ENCODE results near the gene RBM25. TPM values are rescaled to one million over a fixed set of nuclear protein-coding genes. Genes with fewer than 3 reads are reported as not detected.

RBM25 gene
- total RNA-seq, 1 donor from 2014 or later: 70.1 TPM

GRCh38 chr14:73143617-73144016 lies 85.3 kb downstream of the RBM25 start:
- intact Hi-C loops (cut with DNase I): no loop called here
- H3K36me3 ChIP-seq: peaks cover 12% of the 10 kb centered on the region
- H3K4me1 ChIP-seq: peaks cover 4% of the 10 kb centered on the region
- DNase-seq (no peak), ATAC-seq (no peak)
- no peak overlapping the region for H3K4me3 ChIP-seq
- H3K9me3 ChIP-seq: no peaks in the 10 kb centered on the region
- TF ChIP-seq, protein P1, sequence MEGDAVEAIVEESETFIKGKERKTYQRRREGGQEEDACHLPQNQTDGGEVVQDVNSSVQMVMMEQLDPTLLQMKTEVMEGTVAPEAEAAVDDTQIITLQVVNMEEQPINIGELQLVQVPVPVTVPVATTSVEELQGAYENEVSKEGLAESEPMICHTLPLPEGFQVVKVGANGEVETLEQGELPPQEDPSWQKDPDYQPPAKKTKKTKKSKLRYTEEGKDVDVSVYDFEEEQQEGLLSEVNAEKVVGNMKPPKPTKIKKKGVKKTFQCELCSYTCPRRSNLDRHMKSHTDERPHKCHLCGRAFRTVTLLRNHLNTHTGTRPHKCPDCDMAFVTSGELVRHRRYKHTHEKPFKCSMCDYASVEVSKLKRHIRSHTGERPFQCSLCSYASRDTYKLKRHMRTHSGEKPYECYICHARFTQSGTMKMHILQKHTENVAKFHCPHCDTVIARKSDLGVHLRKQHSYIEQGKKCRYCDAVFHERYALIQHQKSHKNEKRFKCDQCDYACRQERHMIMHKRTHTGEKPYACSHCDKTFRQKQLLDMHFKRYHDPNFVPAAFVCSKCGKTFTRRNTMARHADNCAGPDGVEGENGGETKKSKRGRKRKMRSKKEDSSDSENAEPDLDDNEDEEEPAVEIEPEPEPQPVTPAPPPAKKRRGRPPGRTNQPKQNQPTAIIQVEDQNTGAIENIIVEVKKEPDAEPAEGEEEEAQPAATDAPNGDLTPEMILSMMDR (IDR thresholded peaks at IDR 0.05): no peak
- H3K27me3 ChIP-seq: no peaks in the 10 kb centered on the region
- H3K27ac ChIP-seq: no peak overlapping the region

GRCh38 chr14:73145371-73145770 lies 87.0 kb downstream of the RBM25 start:
- Histone ChIP-seq H3K27me3 (no peaks in the 10 kb centered on the region), H3K4me3 (no peak overlapping the region), H3K36me3 (peaks cover 29% of the 10 kb centered on the region), H3K9me3 (no peaks in the 10 kb centered on the region), H3K27ac (no peak overlapping the region), H3K4me1 (peaks cover 4% of the 10 kb centered on the region)
- intact Hi-C loops (cut with DNase I): no loop called here
- DNase-seq (no peak), ATAC-seq (no peak)
- TF ChIP-seq, protein P1 (IDR thresholded peaks at IDR 0.05): no peak

GRCh38 chr14:73146111-73146510 lies 87.8 kb downstream of the RBM25 start:
- no peak for ATAC-seq
- no peak overlapping the region for H3K4me3 ChIP-seq
- H3K27ac ChIP-seq: no peak overlapping the region
- TF ChIP-seq, protein P1 (IDR thresholded peaks at IDR 0.05): no peak
- peaks cover 4% of the 10 kb centered on the region for H3K4me1 ChIP-seq
- H3K36me3 ChIP-seq: peaks cover 37% of the 10 kb centered on the region
- no peak for DNase-seq
- H3K27me3 ChIP-seq: no peaks in the 10 kb centered on the region
- intact Hi-C loops (cut with DNase I): no loop called here
- H3K9me3 ChIP-seq: no peaks in the 10 kb centered on the region

DNA sequence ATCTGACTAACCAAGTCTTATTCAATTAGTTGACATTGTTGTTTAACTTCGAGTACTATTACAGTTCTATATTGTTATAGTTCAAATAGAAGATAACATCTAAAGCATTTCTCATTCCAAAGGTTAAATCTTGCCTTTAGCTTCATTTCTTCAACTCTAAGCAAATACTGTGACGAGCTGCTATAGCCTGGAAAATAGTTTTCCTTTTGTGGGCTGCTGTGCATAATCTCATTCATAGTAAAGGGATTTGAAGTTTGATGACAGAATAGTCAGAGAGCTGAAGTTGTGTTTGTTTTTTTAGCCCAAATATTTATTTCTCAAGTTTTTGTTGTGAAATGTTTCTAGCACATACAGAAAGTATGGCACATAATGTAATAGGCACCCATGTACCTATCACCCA lies 91.4 kb downstream of the RBM25 start:
- Histone ChIP-seq H3K36me3 (peaks cover 58% of the 10 kb centered on the region), H3K4me1 (no peaks in the 10 kb centered on the region), H3K4me3 (no peak overlapping the region), H3K9me3 (no peaks in the 10 kb centered on the region), H3K27me3 (no peaks in the 10 kb centered on the region), H3K27ac (no peak overlapping the region)
- intact Hi-C loops (cut with DNase I): no loop called here
- DNase-seq (no peak), ATAC-seq (no peak)
- TF ChIP-seq, protein P1 (IDR thresholded peaks at IDR 0.05): no peak

DNA sequence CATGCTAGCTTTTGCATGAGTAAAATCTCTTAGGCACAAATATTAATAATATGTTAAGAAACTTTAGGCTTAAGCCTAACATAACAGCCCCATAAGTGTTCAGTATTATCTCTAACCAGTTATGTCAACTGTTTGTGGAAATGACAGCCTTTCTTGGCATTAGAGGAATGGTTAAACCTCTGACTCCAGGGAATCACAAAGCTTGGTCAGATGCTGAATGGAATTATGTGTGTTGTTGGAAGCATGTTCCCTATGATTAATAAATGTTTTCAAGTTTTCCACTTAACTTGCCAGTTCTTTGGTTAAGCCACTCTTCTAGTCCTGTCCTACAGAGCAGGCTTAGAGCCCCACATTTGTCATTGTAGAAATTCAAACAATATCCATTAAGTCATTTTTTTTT lies 94.9 kb downstream of the RBM25 start:
- H3K9me3 ChIP-seq: no peaks in the 10 kb centered on the region
- no peak overlapping the region for H3K4me3 ChIP-seq
- TF ChIP-seq, protein P1 (IDR thresholded peaks at IDR 0.05): no peak
- no peak overlapping the region for H3K27ac ChIP-seq
- intact Hi-C loops (cut with DNase I): no loop called here
- H3K27me3 ChIP-seq: no peaks in the 10 kb centered on the region
- H3K4me1 ChIP-seq: no peaks in the 10 kb centered on the region
- no peak for DNase-seq
- peaks cover 77% of the 10 kb centered on the region for H3K36me3 ChIP-seq
- no peak for ATAC-seq

DNA sequence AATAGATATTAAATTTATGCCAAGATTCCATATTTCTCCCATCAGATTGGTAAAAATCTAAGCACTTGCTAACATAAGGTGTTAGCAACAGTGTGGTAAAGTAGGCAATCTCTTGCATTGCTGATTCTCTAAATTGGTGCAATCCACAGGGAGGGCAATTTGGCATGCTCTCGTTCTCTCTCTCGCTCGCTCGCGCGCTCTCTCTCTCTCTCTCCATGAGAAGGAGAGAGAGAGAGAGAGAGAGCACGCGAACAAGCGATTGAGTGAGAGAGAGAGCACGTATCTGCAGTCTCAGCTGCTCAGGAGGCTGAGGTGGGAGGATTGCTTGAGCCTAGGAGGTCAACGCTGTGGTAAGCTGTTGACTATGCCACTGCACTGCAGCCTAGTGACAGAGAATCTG lies 103.9 kb downstream of the RBM25 start:
- Histone ChIP-seq H3K36me3 (peaks cover 86% of the 10 kb centered on the region), H3K27ac (no peak overlapping the region), H3K27me3 (no peaks in the 10 kb centered on the region), H3K4me1 (no peaks in the 10 kb centered on the region), H3K4me3 (no peak overlapping the region), H3K9me3 (no peaks in the 10 kb centered on the region)
- TF ChIP-seq, protein P1 (IDR thresholded peaks at IDR 0.05): no peak
- no peak for ATAC-seq
- no peak for DNase-seq
- intact Hi-C loops (cut with DNase I): no loop called here

Measured in upper lobe of right lung (tissue), 1 donor.